ENCODE data around the gene NSD2. TPM values are rescaled to one million over a fixed set of nuclear protein-coding genes. Genes with fewer than 3 reads are reported as not detected.

NSD2 gene
- total RNA-seq, 2 donors from 2014 or later: 18.8 to 35.4 TPM

- Histone ChIP-seq H3K27me3 (replicated peaks; ENCODE audit: insufficient read depth) (no peaks in the 10 kb centered on the region), H3K9me3 (no peaks in the 10 kb centered on the region), H3K4me1 (ENCODE audit: control insufficient read depth in 1 of 2, low read depth in 2 of 2) (no peaks in the 10 kb centered on the region), H3K36me3 (peaks cover 25% of the 10 kb centered on the region), H3K27ac (no peak overlapping the region), H3K4me3 (no peak overlapping the region)
- DNase-seq (ENCODE audit: low spot score) (no peak), ATAC-seq (ENCODE audit: insufficient number of reproducible peaks, low FRiP score, low read depth) (no peak)
- TF ChIP-seq CTCF (IDR thresholded peaks at IDR 0.05): no peak
These were observed 68.7 kb downstream of the NSD2 start for GRCh38 chr4:1939664-1940509.

DNA sequence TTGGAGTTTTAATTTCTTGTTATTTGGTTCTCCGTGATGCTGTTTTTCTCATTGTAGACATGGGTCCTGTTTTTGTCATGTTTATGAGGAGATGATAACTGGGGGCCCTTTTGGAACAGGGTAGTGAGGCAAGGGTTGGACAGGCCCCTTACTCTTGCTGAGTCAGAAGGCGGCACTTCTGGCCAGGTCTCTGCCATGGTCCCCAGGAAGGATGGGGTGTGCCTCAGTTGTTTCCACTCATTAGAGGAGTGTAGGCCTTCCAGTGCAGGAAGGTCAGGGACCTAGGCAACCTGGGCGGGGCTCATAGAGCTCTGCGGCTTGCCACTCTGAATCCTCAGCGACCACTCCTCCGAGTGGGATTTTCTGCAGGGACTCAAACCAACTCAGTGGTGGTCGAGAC lies 69.4 kb downstream of the NSD2 start:
- TF ChIP-seq CTCF (IDR thresholded peaks at IDR 0.05): no peak
- peaks cover 0 to 5% of the 10 kb centered on the region in 2 donors for H3K4me1 ChIP-seq (ENCODE audit: control insufficient read depth in 1 of 2, low read depth in 2 of 2)
- H3K9me3 ChIP-seq: no peaks in the 10 kb centered on the region
- no peak overlapping the region for H3K4me3 ChIP-seq
- no peak for ATAC-seq (ENCODE audit: insufficient number of reproducible peaks, low FRiP score, low read depth)
- peaks cover 25% of the 10 kb centered on the region for H3K36me3 ChIP-seq
- no peak for DNase-seq (ENCODE audit: low spot score)
- no peaks in the 10 kb centered on the region for H3K27me3 ChIP-seq (replicated peaks; ENCODE audit: insufficient read depth)
- H3K27ac ChIP-seq: no peak overlapping the region

GRCh38 chr4:1943928-1944327 lies 72.7 kb downstream of the NSD2 start:
- no peak for ATAC-seq (ENCODE audit: insufficient number of reproducible peaks, low FRiP score, low read depth)
- Histone ChIP-seq H3K9me3 (no peaks in the 10 kb centered on the region), H3K36me3 (peaks cover 18% of the 10 kb centered on the region), H3K27me3 (replicated peaks; ENCODE audit: insufficient read depth) (no peaks in the 10 kb centered on the region), H3K4me1 (ENCODE audit: control insufficient read depth in 1 of 2, low read depth in 2 of 2) (peaks cover 0 to 8% of the 10 kb centered on the region in 2 donors), H3K27ac (no peak overlapping the region), H3K4me3 (no peak overlapping the region)
- TF ChIP-seq CTCF (IDR thresholded peaks at IDR 0.05): no peak
- no peak for DNase-seq (ENCODE audit: low spot score)

DNA sequence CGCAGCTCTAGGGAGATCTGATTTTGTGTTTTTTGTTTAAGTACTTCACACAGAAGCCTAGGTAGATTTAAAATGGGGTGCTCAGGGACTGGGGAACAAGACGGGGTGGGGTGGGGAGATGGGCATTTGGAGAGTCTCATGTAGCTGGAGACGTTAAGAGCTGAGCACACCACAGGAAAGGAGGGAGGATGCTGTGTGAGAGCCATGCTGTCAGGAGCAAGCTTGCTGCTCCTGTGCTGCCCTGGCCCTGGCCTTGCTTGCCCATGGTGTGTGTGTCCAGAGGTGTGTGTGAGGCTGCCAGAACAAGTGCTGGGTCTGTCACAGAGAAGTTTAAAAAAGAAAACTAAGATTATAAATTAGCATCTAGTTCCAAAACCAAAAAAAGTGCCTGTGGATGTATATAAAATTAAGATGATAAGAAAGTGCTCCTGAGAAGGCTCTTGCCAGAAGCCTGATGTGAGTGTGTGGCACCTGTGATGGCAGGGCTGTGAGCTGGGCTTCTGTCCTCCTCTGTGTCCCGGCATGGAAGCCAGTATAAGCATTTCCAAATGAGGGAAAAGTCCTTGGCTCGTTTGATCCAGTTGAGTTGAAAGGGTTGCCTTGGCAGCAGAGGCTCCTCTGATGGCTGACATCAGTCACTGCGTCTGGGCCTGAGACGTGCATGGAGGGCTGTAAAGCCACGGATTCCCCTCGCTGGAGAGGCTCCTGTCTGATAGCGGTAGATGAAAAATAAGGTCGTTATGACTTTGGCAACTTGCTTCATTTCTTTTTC lies 74.1 kb downstream of the NSD2 start:
- Histone ChIP-seq H3K36me3 (peaks cover 13% of the 10 kb centered on the region), H3K4me3 (no peak overlapping the region), H3K9me3 (no peaks in the 10 kb centered on the region), H3K27me3 (replicated peaks; ENCODE audit: insufficient read depth) (no peaks in the 10 kb centered on the region), H3K4me1 (ENCODE audit: control insufficient read depth in 1 of 2, low read depth in 2 of 2) (peaks cover 0 to 8% of the 10 kb centered on the region in 2 donors), H3K27ac (no peak overlapping the region)
- DNase-seq (ENCODE audit: low spot score) (no peak), ATAC-seq (ENCODE audit: insufficient number of reproducible peaks, low FRiP score, low read depth) (no peak)
- no peak for TF ChIP-seq CTCF (IDR thresholded peaks at IDR 0.05)

GRCh38 chr4:1945912-1946311 lies 74.7 kb downstream of the NSD2 start:
- TF ChIP-seq CTCF (IDR thresholded peaks at IDR 0.05): no peak
- no peak for DNase-seq (ENCODE audit: low spot score)
- no peak for ATAC-seq (ENCODE audit: insufficient number of reproducible peaks, low FRiP score, low read depth)
- Histone ChIP-seq H3K9me3 (no peaks in the 10 kb centered on the region), H3K4me3 (no peak overlapping the region), H3K4me1 (ENCODE audit: control insufficient read depth in 1 of 2, low read depth in 2 of 2) (peaks cover 0 to 8% of the 10 kb centered on the region in 2 donors), H3K27ac (no peak overlapping the region), H3K27me3 (replicated peaks; ENCODE audit: insufficient read depth) (no peaks in the 10 kb centered on the region), H3K36me3 (peaks cover 12% of the 10 kb centered on the region)
